Duodenal mucosa (tissue), 2 donors: ENCODE data around the gene RAB25.
A peak's percentile ranks its signal among the peaks of the same experiment; 100 is the strongest.

ENCODE experiments used
- H3K27ac ChIP-seq: one replicate; pipeline ENCODE4 v1.7.0; 2013; ENCODE audit warnings: low read depth, low read length
- H3K27me3 ChIP-seq, 2 donors: one replicate each; pipeline ENCODE4 v1.7.0; 2013; ENCODE audit warnings: low read length in 2 of 2, control low read depth in 1 of 2; ENCODE audit not compliant: insufficient read depth in 2 of 2, control insufficient read depth in 1 of 2
- H3K36me3 ChIP-seq, 2 donors: one replicate each; pipeline ENCODE4 v1.7.0; 2013; ENCODE audit warnings: low read length in 2 of 2, control low read depth in 1 of 2; ENCODE audit not compliant: insufficient read depth in 2 of 2, control insufficient read depth in 1 of 2
- H3K4me1 ChIP-seq, 2 donors: one replicate each; pipeline ENCODE4 v1.7.0; 2013; ENCODE audit warnings: low read length in 2 of 2, control low read depth in 1 of 2; ENCODE audit not compliant: insufficient read depth in 2 of 2, control insufficient read depth in 1 of 2
- H3K4me3 ChIP-seq, 2 donors: one replicate each; pipeline ENCODE4 v1.7.0; 2013; ENCODE audit warnings: low read length in 2 of 2, low read depth in 1 of 2
- H3K9ac ChIP-seq, 2 donors: one replicate each; pipeline ENCODE4 v1.7.0; 2013; ENCODE audit warnings: low read length in 2 of 2, low read depth in 1 of 2
- H3K9me3 ChIP-seq, 2 donors: one replicate each; pipeline ENCODE4 v1.7.0; 2013; ENCODE audit warnings: low read length in 2 of 2, control low read depth in 1 of 2; ENCODE audit not compliant: control insufficient read depth in 1 of 2

The RAB25 gene

DNA sequence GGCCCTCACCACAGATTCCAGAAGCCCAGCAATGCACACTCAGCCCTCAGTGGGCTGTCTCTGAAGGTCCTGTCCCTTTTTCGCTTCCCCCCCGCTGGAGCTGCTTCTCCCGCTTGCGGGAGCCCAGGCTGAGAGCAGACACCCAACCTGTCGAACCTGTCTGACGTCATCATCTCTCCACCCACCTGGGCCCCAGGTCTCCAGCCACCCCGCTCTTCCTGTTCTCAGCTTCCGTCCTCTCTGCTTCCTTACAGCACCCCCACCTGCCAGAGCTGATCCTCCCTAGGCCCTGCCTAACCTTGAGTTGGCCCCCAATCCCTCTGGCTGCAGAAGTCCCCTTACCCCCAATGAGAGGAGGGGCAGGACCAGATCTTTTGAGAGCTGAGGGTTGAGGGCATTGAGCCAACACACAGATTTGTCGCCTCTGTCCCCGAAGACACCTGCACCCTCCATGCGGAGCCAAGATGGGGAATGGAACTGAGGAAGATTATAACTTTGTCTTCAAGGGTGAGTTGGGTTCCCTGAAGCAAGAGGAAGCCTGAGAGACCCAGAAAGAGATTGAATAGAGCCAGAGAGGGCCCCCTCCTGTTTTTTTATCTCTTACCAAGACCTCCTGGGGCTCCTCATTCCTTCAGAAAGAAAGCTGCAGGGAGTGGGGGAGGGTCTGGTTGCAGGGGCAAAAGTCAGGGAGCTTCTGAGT lies at the start of gene RAB25:
RAB25 (plus strand) TSS at position 224 of the 700 bp plus-strand sequence; CDS start at position 465, 241 bp downstream.
- peak within 1 kb of the TSS; percentile 64 to 85 for H3K9ac ChIP-seq
- peaks cover 0 to 18% of the 10 kb centered on the region in 2 donors for H3K36me3 ChIP-seq
- H3K27ac ChIP-seq, result peak within 1 kb of the TSS; percentile 46
- H3K4me3 ChIP-seq, result peak within 1 kb of the TSS; percentile 86 to 87
- peaks cover 0 to 13% of the 10 kb centered on the region in 2 donors for H3K4me1 ChIP-seq
- H3K9me3 ChIP-seq, result no peaks in the 10 kb centered on the region
- no peaks in the 10 kb centered on the region for H3K27me3 ChIP-seq

DNA sequence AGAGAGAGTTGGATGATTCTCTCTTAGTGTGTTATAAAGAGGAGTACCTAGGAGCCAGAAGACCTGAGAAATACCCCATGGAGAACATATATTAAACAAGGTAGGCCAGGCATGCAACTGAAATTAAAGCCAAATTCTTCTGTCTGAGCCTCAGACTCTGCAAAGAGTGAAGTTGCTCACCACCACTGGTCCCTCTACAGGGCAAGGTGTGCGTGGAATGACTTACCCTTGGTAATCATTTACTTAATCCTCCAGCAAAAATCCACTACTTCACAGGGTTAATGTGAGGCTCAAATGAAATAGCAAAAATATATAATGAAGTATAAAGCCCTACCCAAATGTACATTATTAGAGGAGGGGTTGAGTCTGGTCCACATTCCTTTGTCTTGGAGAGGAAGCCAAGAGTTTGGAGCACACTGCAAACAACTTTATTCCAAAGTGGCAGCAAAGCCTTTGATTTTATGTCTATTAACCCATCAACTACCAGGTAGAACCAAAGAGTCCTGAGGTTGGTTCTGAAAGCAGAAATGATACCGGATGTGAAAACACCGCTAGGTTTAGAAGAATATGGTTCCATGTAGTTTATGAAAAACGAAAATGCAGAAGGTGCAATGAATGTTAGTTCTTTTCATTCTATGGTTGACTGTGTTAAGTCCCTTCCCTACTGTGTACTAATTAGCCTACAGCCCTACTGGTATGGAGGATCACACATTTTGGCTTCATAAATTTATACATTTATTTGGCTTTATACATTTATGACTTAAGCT lies 48.7 kb upstream of the RAB25 start:
- no peak overlapping the region for H3K27ac ChIP-seq
- H3K9ac ChIP-seq, result no peak overlapping the region
- no peaks in the 10 kb centered on the region for H3K27me3 ChIP-seq
- peaks cover 0 to 5% of the 10 kb centered on the region in 2 donors for H3K4me1 ChIP-seq
- no peak overlapping the region for H3K4me3 ChIP-seq
- no peaks in the 10 kb centered on the region for H3K9me3 ChIP-seq
- peaks cover 40 to 74% of the 10 kb centered on the region in 2 donors for H3K36me3 ChIP-seq

DNA sequence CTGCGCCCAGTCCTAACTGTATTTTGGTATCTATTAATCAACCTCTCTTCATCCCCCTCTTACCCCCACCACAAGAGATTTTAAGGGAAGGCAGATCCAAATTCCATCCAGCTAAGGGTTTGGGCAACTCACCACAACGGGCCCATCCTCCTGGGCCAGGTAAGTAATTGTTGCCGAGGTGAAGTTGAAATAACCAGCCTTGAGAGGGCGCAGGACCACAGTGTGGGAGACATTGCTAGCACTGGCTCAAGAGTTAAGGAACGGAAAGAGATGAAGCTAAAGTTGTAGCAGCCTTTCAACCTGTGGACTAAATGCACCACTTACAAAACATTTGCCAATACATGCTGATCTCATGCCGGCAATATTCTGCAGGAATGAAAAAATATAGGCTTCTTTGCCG lies 46.1 kb upstream of the RAB25 start:
- Histone ChIP-seq H3K27ac (no peak overlapping the region), H3K4me3 (no peak overlapping the region), H3K4me1 (peaks cover 4 to 12% of the 10 kb centered on the region in 2 donors), H3K9ac (no peak overlapping the region), H3K27me3 (no peaks in the 10 kb centered on the region), H3K9me3 (no peaks in the 10 kb centered on the region), H3K36me3 (peaks cover 33 to 68% of the 10 kb centered on the region in 2 donors)

DNA sequence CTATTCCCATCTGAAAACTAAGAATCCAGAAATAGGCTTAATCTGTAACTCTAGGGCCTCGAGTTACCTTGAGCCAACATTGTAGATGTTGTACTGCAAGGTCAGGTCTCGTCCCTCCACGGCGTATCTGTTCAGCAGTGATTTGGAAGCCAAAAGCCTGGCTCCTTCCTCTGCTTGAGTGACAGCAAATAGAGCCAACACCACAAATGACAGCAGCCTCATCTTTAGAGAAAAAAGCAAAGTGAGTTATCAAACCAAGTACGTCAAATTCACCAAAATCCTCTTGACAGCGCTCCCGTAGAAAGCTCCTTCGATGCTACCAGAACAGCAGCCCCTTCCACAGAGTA lies 41.0 kb upstream of the RAB25 start:
- H3K27ac ChIP-seq, result no peak overlapping the region
- peaks cover 8 to 17% of the 10 kb centered on the region in 2 donors for H3K4me1 ChIP-seq
- H3K9ac ChIP-seq, result peak overlapping the region; percentile 63 to 76
- no peaks in the 10 kb centered on the region for H3K9me3 ChIP-seq
- no peaks in the 10 kb centered on the region for H3K27me3 ChIP-seq
- H3K4me3 ChIP-seq, result peak overlapping the region; percentile 84 to 90
- peaks cover 7 to 19% of the 10 kb centered on the region in 2 donors for H3K36me3 ChIP-seq

DNA sequence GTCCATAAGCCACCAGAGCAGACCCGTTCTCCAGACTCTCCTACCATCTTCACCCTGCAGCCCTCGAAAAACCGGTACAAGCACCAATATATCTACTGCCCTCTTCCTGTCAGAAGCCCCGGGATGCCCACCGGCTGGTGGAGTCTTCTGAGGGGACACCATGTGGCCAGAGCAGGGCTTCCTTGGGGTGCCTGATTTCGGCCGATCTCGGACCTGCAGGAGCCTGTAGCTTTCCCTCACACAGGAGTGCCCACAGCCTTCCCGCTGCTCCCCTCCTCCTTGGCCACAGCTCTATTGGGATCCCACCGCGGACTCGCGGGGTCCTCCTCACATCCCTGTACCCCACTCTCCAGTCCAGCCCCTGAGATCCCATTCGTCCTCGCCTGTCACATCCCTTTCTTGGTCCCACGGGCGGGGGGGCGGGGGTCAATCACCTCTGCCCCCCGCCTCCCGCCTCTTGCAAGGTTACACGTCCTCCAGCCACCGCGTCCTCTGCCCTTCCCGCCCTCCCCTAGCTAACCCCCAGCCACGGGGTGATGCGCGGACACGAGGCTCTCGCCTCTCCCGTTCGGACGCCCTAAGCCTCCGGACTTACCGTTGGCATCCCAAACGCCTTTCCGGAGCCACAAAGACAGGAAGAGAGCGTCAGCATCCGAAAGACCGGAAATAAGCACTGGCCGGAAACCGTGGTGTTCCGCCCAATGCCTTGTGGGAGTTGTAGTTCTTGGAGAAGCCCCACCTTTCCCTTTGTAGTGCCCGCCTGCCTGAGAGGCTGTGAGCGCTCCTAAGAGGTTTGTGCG lies 40.5 kb upstream of the RAB25 start, which contains the start of gene SSR2:
SSR2 (minus strand) TSS at position 659 of the 800 bp plus-strand sequence. CDS start 784 bp downstream, outside the sequence.
- Histone ChIP-seq H3K27me3 (no peaks in the 10 kb centered on the region), H3K9me3 (no peaks in the 10 kb centered on the region), H3K36me3 (peaks cover 6 to 18% of the 10 kb centered on the region in 2 donors), H3K9ac (peak within 1 kb of the TSS; percentile 63 to 76), H3K27ac (no peak within 1 kb of the TSS), H3K4me1 (peaks cover 8 to 22% of the 10 kb centered on the region in 2 donors), H3K4me3 (peak within 1 kb of the TSS; percentile 84 to 90)

DNA sequence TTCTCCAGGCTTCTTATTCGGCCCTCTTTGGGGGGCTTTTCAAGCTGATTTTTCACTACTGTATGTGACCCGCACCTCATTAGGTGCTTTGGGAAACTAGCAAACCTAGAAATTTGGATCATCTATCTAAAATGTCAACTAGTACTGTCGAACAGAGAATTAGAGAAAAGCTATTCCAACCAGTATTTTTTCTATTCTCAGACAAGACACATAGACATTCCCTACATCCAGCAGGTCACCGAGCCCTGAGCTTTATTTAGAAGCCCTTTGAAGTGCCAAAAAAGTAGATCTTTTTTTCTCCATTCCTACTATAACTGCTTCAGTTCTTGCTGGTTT lies 39.9 kb upstream of the RAB25 start:
- peaks cover 11 to 26% of the 10 kb centered on the region in 2 donors for H3K4me1 ChIP-seq
- H3K4me3 ChIP-seq, result peak overlapping the region; percentile 84 to 90
- H3K27me3 ChIP-seq, result no peaks in the 10 kb centered on the region
- peaks cover 6 to 14% of the 10 kb centered on the region in 2 donors for H3K36me3 ChIP-seq
- no peaks in the 10 kb centered on the region for H3K9me3 ChIP-seq
- H3K9ac ChIP-seq, result peak overlapping the region; percentile 63 to 76
- no peak overlapping the region for H3K27ac ChIP-seq

DNA sequence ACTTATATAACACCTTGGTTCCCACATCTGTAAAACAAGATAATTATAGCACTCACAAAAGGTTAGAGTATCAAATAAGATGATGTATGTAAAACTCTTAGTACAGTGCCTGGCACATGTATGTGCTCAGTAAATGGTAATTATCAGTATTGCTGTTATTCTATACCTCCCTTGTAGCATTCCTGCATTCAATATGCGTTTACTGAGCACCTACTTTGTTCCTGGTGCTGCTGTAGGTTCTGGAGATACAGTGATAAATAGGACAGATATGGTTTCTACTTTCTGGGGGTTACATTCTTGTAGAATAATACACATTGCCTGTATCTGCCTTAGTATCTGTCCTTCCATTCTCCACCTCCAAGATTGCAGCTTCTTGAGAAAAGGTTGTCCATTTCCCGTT lies 39.0 kb upstream of the RAB25 start:
- Histone ChIP-seq H3K9ac (no peak overlapping the region), H3K27ac (no peak overlapping the region), H3K27me3 (no peaks in the 10 kb centered on the region), H3K9me3 (no peaks in the 10 kb centered on the region), H3K4me1 (peaks cover 12 to 26% of the 10 kb centered on the region in 2 donors), H3K36me3 (peaks cover 4 to 9% of the 10 kb centered on the region in 2 donors), H3K4me3 (no peak overlapping the region)

DNA sequence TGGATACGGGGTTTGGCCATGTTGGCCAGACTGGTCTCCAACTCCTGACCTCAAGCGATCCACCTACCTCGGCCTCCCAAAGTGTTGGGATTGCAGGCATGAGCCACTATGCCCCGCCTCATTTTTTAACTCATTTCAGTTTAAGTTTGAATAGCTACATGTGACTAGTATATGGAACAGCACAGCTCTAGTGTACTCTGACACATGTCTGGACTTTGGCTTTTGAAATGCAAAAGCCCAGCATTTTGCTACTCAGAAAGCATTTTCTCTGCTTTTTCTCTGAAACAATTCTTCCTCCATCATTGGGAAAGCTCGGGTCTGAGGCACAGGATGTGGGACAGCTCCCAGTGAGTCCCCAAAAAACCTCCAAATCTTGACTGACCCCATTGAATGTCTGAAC lies 36.2 kb upstream of the RAB25 start:
- no peak overlapping the region for H3K27ac ChIP-seq
- no peak overlapping the region for H3K4me3 ChIP-seq
- H3K4me1 ChIP-seq, result peaks cover 9 to 19% of the 10 kb centered on the region in 2 donors
- H3K27me3 ChIP-seq, result no peaks in the 10 kb centered on the region
- H3K36me3 ChIP-seq, result no peaks in the 10 kb centered on the region
- H3K9ac ChIP-seq, result no peak overlapping the region
- no peaks in the 10 kb centered on the region for H3K9me3 ChIP-seq

DNA sequence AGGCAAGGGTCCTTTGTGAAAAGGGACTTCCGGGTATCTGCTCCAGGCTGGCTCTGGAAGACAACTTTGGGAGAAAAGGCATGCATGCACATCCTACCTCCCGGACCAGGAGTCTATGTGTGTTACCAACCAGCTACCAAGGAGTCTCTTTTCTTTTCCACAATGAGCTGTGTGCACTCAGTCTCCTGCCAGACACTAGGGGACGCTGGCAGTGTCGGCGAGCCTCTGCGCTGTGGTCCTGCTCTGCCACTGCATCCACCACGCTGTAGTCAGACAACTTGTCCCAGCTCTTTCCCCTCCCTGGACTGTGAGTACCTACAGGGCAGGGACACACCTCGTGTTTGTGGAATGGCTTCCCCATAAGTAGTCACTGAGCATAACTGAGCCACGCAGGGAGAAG lies 35.1 kb upstream of the RAB25 start:
- H3K4me1 ChIP-seq, result peaks cover 4 to 12% of the 10 kb centered on the region in 2 donors
- no peaks in the 10 kb centered on the region for H3K27me3 ChIP-seq
- no peaks in the 10 kb centered on the region for H3K36me3 ChIP-seq
- no peak overlapping the region for H3K9ac ChIP-seq
- H3K9me3 ChIP-seq, result no peaks in the 10 kb centered on the region
- H3K27ac ChIP-seq, result no peak overlapping the region
- H3K4me3 ChIP-seq, result peak overlapping the region; percentile 10 to 21

DNA sequence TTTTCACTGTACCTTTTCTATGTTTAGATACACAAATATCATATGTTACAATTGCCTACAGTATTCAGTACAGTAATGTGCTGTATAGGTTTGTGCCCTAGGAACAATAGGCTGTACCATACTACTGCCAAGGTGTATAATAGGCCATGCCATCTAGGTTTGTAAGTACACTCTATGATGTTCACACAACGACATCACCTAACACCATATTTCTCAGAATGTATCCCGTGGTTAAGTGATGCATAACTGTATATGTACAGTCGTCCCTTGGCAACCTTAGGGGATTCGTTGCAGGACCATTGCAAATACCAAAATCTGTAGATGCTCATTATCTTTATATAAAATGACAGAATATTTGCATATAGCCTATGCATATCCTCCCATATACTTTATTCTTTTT lies 34.4 kb upstream of the RAB25 start:
- no peak overlapping the region for H3K4me3 ChIP-seq
- H3K9me3 ChIP-seq, result no peaks in the 10 kb centered on the region
- peaks cover 4 to 9% of the 10 kb centered on the region in 2 donors for H3K4me1 ChIP-seq
- H3K27ac ChIP-seq, result no peak overlapping the region
- H3K9ac ChIP-seq, result no peak overlapping the region
- no peaks in the 10 kb centered on the region for H3K27me3 ChIP-seq
- H3K36me3 ChIP-seq, result no peaks in the 10 kb centered on the region
